Activated T-helper 1 cell treated with Interleukin-2 at 50 U/mL for 16 hours (primary cell): ENCODE measurements around the gene HASPIN.

Experiments used
- DNase-seq: peaks from one replicate; pipeline ENCODE4 v3.0.0-alpha.2; 2020; ENCODE audit warnings: low read depth

The HASPIN gene

GRCh38 chr17:3765981-3766380 is 42.3 kb downstream of the HASPIN start:
- DNase-seq: no peak

DNA sequence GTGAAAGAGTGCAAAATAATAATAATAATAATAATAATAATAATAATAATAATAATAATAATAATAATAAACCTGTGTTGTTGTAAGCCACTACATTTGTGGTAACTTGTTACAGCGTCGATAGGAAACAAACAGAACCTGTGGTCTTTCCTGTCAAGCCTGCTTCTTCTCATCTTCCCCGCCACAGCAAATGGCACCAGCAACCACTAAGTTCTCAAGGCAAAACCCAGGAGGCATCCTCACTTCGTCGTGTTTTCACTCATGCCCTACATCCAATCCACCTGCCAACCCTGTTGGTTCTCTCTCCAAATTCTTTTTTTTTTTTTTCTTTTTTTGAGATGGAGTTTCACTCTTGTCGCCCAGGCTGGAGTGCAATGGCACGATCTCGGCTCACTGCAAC is 43.1 kb downstream of the HASPIN start:
- no peak for DNase-seq

DNA sequence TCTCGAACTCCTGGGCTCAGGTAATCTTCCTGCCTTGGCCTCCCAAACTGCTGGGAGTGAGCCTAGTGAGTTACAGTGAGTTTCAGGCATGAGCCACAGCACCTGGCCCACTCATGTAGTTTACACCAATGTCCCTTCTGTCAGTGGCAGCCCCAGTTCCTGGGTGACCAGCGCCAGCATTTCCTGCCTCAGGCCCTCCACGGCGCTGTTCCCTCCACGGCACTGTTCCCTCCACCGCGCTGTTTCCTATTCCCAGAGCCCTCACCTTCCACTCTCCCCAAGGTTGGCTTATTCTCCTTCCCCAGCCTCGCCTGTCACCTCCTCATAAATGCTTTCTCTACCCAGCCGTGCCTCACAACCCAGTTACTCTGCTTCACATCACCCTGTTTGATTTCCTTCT is 44.6 kb downstream of the HASPIN start:
- DNase-seq: no peak

DNA sequence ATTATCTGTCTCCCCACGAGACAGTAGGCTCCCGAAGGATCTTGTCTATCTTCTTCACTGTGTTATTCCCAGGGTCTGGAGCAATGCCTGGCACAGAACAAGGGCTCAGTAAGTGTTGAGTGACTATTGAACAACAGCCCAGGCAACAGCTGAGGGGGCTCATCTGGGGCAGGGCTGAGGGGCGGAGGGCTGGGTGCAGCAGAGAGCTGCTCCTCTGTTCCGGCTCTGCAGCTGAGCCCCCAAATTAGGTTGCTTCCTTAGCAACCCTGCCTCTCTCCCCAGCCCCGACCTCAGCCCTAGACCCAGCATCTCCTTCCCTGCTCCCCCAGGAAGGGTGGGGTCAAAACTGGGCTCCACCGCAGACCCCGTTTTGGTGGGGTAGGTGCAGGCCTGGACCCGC is 45.1 kb downstream of the HASPIN start:
- DNase-seq: no peak

DNA sequence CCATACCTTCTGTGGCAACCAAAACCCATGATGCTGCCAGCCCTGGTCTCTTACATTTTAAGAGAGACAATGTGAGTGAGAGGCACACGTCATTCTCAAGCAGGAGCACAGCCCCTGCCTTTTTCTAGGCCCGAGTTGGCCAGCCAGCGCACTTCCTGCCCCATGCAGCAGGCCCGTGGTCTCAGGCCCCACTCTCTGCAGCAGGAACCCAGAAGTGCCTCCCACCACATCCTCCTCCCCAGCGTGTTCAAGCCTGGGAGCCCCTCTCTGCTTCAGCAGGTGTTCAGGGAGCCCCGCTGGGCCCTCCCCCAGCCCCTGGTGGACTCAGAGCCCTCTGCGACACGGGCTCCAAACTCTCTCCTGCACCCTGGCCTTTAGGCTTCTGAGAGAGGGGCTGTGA is 46.8 kb downstream of the HASPIN start:
- DNase-seq: no peak

- DNase-seq: no peak
Observed at GRCh38 chr17:3771140-3771539, 47.4 kb downstream of the HASPIN start.

- DNase-seq: no peak
Observed at GRCh38 chr17:3772764-3773163, 49.1 kb downstream of the HASPIN start.

- no peak for DNase-seq
Observed at GRCh38 chr17:3773511-3773910, 49.8 kb downstream of the HASPIN start.

DNA sequence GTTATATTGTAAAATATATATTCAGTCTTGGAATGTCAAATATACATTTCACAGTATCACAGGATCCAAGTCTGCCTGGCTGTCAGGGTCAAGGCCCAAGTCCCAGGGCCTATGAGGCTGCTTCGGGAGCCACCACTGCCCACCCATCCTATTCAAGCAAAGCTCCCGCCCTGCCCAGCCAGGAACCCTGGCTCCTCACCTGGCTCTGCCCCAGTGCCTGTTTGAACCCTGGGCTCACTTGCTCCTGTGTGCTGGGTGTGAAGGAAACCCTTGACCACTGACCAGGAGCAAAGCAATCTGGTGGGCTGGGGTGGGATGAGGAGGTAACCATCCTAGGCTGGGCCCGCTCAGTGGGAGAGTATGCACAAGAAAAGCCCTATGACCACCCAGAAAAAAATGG is 50.3 kb downstream of the HASPIN start:
- no peak for DNase-seq
